Left lung (tissue), 10 donors: ENCODE results near the gene KCNT1. TPM values are rescaled to one million over a fixed set of nuclear protein-coding genes. Genes with fewer than 3 reads are reported as not detected.

Experiments used
- ATAC-seq: fragments of 200-7000 bp; cut with Tn5 transposase; one replicate; pipeline ENCODE4 v1.9.1; 2020; ENCODE audit warnings: moderate library complexity
- DNase-seq, 4 donors: peaks; one replicate each; pipeline ENCODE4 v3.0.0-alpha.2; 2013 to 2020
- H3K27ac ChIP-seq, 2 donors: fragments of 200-600 bp; sonication (generic) in 1 of 2; one replicate each; pipeline versions ENCODE4 v1.5.0 to v1.8.0; 2020 to 2021
- H3K27me3 ChIP-seq, 2 donors: fragments of 200-600 bp; sonication (generic) in 1 of 2; one replicate each; pipeline versions ENCODE4 v1.5.0 to v1.8.0; 2020 to 2021
- H3K36me3 ChIP-seq, 2 donors: fragments of 200-600 bp; sonication (generic) in 1 of 2; one replicate each; pipeline versions ENCODE4 v1.5.0 to v1.8.0; 2020 to 2021
- H3K4me1 ChIP-seq, 2 donors: fragments of 200-600 bp; one replicate each; pipeline ENCODE4 v1.8.0; 2021
- H3K4me3 ChIP-seq, 2 donors: fragments of 200-600 bp; sonication (generic) in 1 of 2; one replicate each; pipeline versions ENCODE4 v1.5.0 to v1.8.0; 2020 to 2021; ENCODE audit warnings: mild to moderate bottlenecking in 1 of 2
- H3K9me3 ChIP-seq, 2 donors: fragments of 200-600 bp; sonication (generic) in 1 of 2; one replicate each; pipeline versions ENCODE4 v1.5.0 to v1.8.0; 2020 to 2021
- CTCF ChIP-seq, 2 donors: fragments of 200-600 bp; sonication (generic) in 1 of 2; IDR thresholded peaks; one replicate each; pipeline versions ENCODE4 v1.5.0 to v1.8.0; 2021; ENCODE audit warnings: antibody characterized with exemption in 2 of 2
- intact Hi-C, 2 donors: fragments of 100-400 bp; cut with DNase I; formaldehyde crosslinking; loops; one replicate each; pipeline versions ENCODE4 v1.11.2 to v1.14.2; 2022
- polyA plus RNA-seq, 6 donors: library from polyadenylated mRNA; unstranded; fragments of 120-200 nt; gene quantifications; one replicate each; pipeline ENCODE4 v1.2.1, GENCODE V29; 2013; ENCODE audit not compliant: insufficient read length in 6 of 6
- total RNA-seq, 2 donors: library from RNA; stranded (reverse); fragmentation: NEBNext Ultra II Directional; extraction: Animal tissue kit (Norgen Biotek cat#: 25700); gene quantifications; one replicate each; pipeline ENCODE4 v1.2.1, GENCODE V29; 2021
- donor health status: DM: no; HTN: yes; CAD: no.
- donor health status: DM: no; HTN: no; CAD: no.

The KCNT1 gene
- total and polyA plus RNA-seq, 8 donors, result 0.26 to 0.89 (median 0.41) TPM

DNA sequence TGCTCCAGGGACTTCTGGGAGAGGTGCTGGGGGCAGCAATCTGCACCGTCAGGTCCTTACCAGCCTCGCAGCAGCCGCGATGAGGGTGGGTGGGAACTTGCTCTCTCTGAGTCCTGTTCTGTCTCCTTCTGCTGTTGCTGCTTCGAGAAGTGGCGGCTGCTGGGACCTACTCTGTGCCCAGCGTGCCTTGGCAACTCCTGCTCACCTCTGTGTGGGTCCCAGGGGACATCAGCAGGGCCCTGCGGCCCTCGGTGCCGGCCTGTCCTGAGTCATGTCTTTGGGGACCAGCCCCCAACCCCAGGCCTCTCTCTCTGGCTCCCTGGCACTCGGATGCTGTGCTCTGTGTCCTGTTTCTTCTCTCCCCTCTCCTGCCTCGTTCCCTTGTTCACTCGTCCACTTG is 49.5 kb downstream of the KCNT1 start:
- Histone ChIP-seq H3K9me3 (peaks cover 0 to 2% of the 10 kb centered on the region in 2 donors), H3K4me1 (no peaks in the 10 kb centered on the region), H3K4me3 (no peak overlapping the region), H3K27me3 (peaks cover 0 to 56% of the 10 kb centered on the region in 2 donors), H3K27ac (no peak overlapping the region), H3K36me3 (no peaks in the 10 kb centered on the region)
- intact Hi-C loops, result no loop called here
- TF ChIP-seq CTCF (IDR thresholded peaks at IDR 0.05), result no peak
- DNase-seq, result no peak
- no peak for ATAC-seq

GRCh38 chr9:135752281-135753204 is 50.6 kb downstream of the KCNT1 start:
- ATAC-seq (no peak), DNase-seq (no peak)
- Histone ChIP-seq H3K27me3 (peaks cover 0 to 45% of the 10 kb centered on the region in 2 donors), H3K9me3 (peaks cover 0 to 2% of the 10 kb centered on the region in 2 donors), H3K36me3 (no peaks in the 10 kb centered on the region), H3K4me3 (no peak overlapping the region), H3K27ac (no peak overlapping the region), H3K4me1 (no peaks in the 10 kb centered on the region)
- TF ChIP-seq CTCF (IDR thresholded peaks at IDR 0.05), result no peak
- intact Hi-C loops, result no loop called here

GRCh38 chr9:135753391-135754105 is 51.6 kb downstream of the KCNT1 start:
- intact Hi-C loops, result no loop called here
- DNase-seq (no peak), ATAC-seq (no peak)
- Histone ChIP-seq H3K36me3 (no peaks in the 10 kb centered on the region), H3K9me3 (peaks cover 0 to 2% of the 10 kb centered on the region in 2 donors), H3K4me3 (no peak overlapping the region), H3K27me3 (peaks cover 0 to 35% of the 10 kb centered on the region in 2 donors), H3K27ac (no peak overlapping the region), H3K4me1 (no peaks in the 10 kb centered on the region)
- no peak for TF ChIP-seq CTCF (IDR thresholded peaks at IDR 0.05)

DNA sequence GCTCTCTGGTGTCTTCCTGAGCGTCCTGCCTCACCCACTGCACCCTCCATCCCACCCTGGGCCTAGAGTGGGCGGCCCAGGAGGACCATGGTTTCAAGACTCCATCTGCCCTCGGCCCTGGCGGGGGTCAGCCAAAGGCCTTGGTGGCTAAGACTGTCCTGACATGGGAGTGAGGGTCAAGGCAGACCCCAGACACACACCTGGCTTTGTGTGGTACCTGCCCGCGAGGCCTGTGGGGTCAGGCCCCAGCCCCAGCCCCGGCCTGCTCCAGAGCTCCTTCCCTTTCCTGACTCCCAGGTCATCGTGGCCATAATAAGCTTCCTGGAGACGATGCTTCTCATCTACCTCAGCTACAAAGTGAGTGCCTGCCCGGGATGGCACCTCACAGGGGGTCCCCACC is 54.6 kb downstream of the KCNT1 start:
- DNase-seq (no peak), ATAC-seq (no peak)
- peaks cover 0 to 2% of the 10 kb centered on the region in 2 donors for H3K9me3 ChIP-seq
- TF ChIP-seq CTCF (IDR thresholded peaks at IDR 0.05), result no peak
- intact Hi-C loops, result no loop called here
- H3K27me3 ChIP-seq, result peaks cover 0 to 21% of the 10 kb centered on the region in 2 donors
- no peaks in the 10 kb centered on the region for H3K36me3 ChIP-seq
- H3K4me3 ChIP-seq, result no peak overlapping the region
- no peaks in the 10 kb centered on the region for H3K4me1 ChIP-seq
- no peak overlapping the region for H3K27ac ChIP-seq

DNA sequence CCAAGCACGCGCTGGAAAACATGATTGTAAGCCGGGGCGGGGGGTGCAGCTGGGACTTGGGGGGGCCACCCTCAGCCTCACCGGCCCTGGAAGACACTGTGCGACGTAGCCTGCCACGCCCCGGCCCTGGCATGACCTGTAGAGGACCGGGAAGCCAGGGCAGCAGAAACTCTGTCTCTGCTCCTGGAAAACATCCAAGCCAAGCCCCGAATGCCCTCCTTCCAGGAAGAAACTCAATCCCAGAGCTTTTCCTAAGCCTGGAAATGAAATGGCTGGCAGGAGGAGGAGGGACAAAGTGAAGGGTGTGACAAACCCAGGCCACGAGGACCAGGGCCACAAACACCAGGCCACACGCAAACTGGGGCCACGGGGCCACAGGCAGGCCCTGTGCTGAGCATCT is 55.4 kb downstream of the KCNT1 start:
- DNase-seq (no peak), ATAC-seq (no peak)
- H3K27me3 ChIP-seq, result peaks cover 0 to 21% of the 10 kb centered on the region in 2 donors
- H3K27ac ChIP-seq, result no peak overlapping the region
- no peak for TF ChIP-seq CTCF (IDR thresholded peaks at IDR 0.05)
- H3K4me3 ChIP-seq, result no peak overlapping the region
- H3K9me3 ChIP-seq, result peaks cover 0 to 2% of the 10 kb centered on the region in 2 donors
- no peaks in the 10 kb centered on the region for H3K4me1 ChIP-seq
- H3K36me3 ChIP-seq, result no peaks in the 10 kb centered on the region
- intact Hi-C loops, result no loop called here
